SKM-1 treated with dmso at 0.1 percent for 144 hours (cell line): ENCODE results near the gene ADAMTS7.
"Not testable (repeated sequence)": the region's sequence is repeated elsewhere in the genome, so short reads cannot be mapped to it uniquely, and the experiment has no call there.

Source experiments
- DNase-seq: peaks from one replicate; lab custom pipeline; 2025; ENCODE audit not compliant: unreplicated experiment; lab: John Stamatoyannopoulos, UW

Gene ADAMTS7

GRCh38 chr15:78781381-78781780 lies 29.9 kb downstream of the ADAMTS7 start:
- not testable (repeated sequence) for DNase-seq

- not testable (repeated sequence) for DNase-seq
These were observed 31.3 kb downstream of the ADAMTS7 start for GRCh38 chr15:78779975-78780374.

GRCh38 chr15:78779176-78779785 lies 32.0 kb downstream of the ADAMTS7 start:
- not testable (repeated sequence) for DNase-seq

GRCh38 chr15:78778422-78778821 lies 32.8 kb downstream of the ADAMTS7 start:
- DNase-seq, result no peak

GRCh38 chr15:78777953-78778345 lies 33.3 kb downstream of the ADAMTS7 start:
- DNase-seq, result not testable (repeated sequence)

- DNase-seq, result not testable (repeated sequence)
These were observed 33.8 kb downstream of the ADAMTS7 start for GRCh38 chr15:78777290-78777952.

- not testable (repeated sequence) for DNase-seq
These were observed 35.0 kb downstream of the ADAMTS7 start for GRCh38 chr15:78776046-78776925.

- DNase-seq, result no peak
These were observed 35.8 kb downstream of the ADAMTS7 start for GRCh38 chr15:78775472-78775871.

- DNase-seq, result not testable (repeated sequence)
These were observed 36.7 kb downstream of the ADAMTS7 start for GRCh38 chr15:78774451-78774990.

GRCh38 chr15:78773765-78774450 lies 37.4 kb downstream of the ADAMTS7 start:
- DNase-seq, result not testable (repeated sequence)

GRCh38 chr15:78772738-78773137 lies 38.5 kb downstream of the ADAMTS7 start:
- DNase-seq, result no peak

GRCh38 chr15:78771436-78772000 lies 39.7 kb downstream of the ADAMTS7 start:
- not testable (repeated sequence) for DNase-seq

- DNase-seq, result not testable (repeated sequence)
These were observed 40.2 kb downstream of the ADAMTS7 start for GRCh38 chr15:78771020-78771419.

GRCh38 chr15:78769473-78770225 lies 41.6 kb downstream of the ADAMTS7 start:
- not testable (repeated sequence) for DNase-seq

GRCh38 chr15:78768531-78769408 lies 42.5 kb downstream of the ADAMTS7 start:
- no peak for DNase-seq

- no peak for DNase-seq
These were observed 43.2 kb downstream of the ADAMTS7 start for GRCh38 chr15:78768096-78768495.

- no peak for DNase-seq
These were observed 43.8 kb downstream of the ADAMTS7 start for GRCh38 chr15:78767331-78767951.

- DNase-seq, result not testable (repeated sequence)
These were observed 44.6 kb downstream of the ADAMTS7 start for GRCh38 chr15:78766641-78767071.
